GM19468 (cell line): ENCODE results near the gene GRIP1.

Experiments
- ATAC-seq: cut with Tn5 transposase; IDR thresholded peaks from one replicate; pipeline ENCODE4 v1.9.1; 2021; ENCODE audit warnings: mild to moderate bottlenecking, moderate library complexity, moderate number of reproducible peaks; ENCODE audit not compliant: unreplicated experiment; ENCODE audit errors: extremely low read depth

GRIP1 gene, protein sequence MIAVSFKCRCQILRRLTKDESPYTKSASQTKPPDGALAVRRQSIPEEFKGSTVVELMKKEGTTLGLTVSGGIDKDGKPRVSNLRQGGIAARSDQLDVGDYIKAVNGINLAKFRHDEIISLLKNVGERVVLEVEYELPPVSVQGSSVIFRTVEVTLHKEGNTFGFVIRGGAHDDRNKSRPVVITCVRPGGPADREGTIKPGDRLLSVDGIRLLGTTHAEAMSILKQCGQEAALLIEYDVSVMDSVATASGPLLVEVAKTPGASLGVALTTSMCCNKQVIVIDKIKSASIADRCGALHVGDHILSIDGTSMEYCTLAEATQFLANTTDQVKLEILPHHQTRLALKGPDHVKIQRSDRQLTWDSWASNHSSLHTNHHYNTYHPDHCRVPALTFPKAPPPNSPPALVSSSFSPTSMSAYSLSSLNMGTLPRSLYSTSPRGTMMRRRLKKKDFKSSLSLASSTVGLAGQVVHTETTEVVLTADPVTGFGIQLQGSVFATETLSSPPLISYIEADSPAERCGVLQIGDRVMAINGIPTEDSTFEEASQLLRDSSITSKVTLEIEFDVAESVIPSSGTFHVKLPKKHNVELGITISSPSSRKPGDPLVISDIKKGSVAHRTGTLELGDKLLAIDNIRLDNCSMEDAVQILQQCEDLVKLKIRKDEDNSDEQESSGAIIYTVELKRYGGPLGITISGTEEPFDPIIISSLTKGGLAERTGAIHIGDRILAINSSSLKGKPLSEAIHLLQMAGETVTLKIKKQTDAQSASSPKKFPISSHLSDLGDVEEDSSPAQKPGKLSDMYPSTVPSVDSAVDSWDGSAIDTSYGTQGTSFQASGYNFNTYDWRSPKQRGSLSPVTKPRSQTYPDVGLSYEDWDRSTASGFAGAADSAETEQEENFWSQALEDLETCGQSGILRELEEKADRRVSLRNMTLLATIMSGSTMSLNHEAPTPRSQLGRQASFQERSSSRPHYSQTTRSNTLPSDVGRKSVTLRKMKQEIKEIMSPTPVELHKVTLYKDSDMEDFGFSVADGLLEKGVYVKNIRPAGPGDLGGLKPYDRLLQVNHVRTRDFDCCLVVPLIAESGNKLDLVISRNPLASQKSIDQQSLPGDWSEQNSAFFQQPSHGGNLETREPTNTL

DNA sequence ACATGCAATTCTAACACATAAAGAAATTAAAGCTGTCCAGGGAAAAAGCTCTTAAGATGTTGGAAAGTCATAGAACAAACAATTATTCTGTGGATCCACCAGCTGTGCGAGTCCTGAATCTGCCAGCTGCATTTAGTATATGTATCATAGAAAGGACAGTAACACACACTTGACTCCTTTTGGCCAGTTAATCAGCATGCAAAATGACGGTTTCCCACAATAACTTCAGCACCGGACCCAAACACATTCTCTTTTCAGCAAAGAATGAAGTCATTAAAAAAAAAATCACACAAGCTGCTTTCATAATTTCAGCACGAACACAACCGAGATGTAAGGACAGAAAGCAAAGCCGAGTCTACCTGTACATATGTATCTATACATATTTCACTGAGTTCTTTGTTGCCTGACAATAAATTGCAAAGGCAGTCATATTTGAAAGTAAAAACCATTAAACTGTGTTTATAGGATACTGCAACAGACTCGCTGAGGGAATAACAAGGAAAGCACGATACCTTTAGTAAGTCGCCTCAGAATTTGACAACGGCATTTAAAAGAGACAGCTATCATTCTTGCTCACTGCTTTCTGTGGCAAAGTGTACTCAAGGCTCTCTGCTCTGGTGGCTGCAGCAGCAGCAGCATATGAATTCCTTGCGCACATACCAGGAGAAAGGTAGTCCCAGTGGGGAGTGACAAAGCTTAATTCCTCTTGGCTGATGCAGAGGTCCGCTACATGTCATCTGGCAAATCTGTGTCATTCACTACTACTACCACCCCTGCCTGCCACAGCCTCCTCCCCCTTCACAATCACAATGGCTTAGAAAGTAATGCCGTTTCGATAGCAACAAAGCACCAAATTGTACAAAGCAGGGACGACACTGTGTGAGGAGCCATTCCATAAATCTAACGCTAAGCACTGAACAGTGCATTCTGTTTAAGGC, at the start of gene GRIP1:
TSS of gene GRIP1 (minus strand) at position 739 of the 938 bp plus-strand sequence. CDS start at position 567, 172 bp downstream.
- no peak for ATAC-seq

GRCh38 chr12:66726556-66726955, 47.7 kb upstream of the GRIP1 start:
- ATAC-seq, result no peak

- ATAC-seq, result no peak
Measured at GRCh38 chr12:66725031-66725430, 46.2 kb upstream of the GRIP1 start.

- ATAC-seq, result no peak
Measured at GRCh38 chr12:66724616-66725015, 45.7 kb upstream of the GRIP1 start.

DNA sequence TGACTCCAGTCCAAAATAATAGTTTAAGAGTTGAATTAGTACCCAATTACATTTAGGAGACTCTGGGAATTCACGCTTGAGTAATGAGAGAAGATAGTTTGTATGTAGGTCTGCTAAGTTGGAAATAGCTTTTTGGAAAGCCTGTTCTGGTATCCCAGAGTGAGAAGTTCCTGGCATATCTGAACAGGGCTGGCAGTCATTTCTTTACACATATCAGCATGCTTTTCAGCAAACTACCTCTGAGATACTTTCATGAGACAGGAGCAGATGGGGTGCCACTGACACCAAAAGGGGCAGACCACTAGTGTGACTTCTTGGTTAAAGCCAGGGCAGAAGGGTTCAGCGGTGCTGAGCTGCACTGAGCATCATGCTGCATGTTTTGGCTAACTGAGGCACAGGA, 45.1 kb upstream of the GRIP1 start:
- no peak for ATAC-seq

- ATAC-seq, result no peak
Measured at GRCh38 chr12:66719862-66720261, 41.0 kb upstream of the GRIP1 start.

DNA sequence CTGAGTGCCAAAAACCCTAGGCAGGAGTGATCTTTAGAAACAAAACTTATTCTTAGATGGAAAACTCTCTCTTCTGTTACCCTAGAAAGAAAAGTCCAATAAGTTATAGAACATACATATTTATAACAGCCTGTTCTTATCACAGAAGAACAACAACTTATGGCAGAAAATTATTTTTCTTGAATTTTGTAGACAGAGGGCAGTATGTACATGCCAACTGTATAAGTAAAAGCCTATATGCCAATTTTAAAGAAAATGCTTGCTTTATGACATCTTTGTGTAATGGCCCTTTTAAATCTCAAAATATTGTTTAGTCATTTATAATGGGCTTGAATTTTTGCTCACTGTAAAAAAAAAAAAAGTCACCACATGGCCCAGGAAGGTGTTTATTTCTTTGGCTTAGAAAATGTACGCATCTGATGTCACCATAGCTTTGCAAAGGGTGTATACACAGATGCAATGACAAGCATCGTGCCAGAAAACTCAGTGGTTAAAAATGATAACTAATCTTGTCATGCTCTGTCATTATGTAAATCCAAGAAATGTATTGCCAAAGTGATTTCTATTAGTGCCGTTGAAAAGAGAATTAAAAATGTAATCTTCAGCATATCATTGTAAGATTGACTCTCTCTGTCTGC, 38.3 kb upstream of the GRIP1 start:
- no peak for ATAC-seq

GRCh38 chr12:66716522-66716921, 37.6 kb upstream of the GRIP1 start:
- no peak for ATAC-seq

- ATAC-seq, result no peak
Measured at GRCh38 chr12:66714709-66715108, 35.8 kb upstream of the GRIP1 start.

DNA sequence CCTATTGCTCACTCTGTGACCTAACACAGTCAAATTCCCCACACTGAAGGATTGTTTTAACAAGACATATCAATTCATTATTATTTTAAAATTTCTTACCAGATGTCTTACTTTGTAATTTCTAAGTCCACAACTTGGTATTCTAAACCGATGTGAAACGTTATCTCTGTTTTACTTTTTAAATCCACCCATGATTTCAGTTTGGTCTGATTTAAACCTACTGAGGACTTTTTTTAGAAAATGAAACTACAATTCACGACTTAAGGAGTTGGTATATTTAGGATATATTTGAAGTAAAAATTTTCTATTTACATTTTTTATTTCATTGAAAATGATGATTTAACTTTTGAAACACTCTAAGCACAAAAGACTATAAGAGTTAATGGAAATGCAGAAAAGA, 35.1 kb upstream of the GRIP1 start:
- ATAC-seq, result no peak

- no peak for ATAC-seq
Measured at GRCh38 chr12:66709893-66710292, 31.0 kb upstream of the GRIP1 start.

GRCh38 chr12:66709457-66709773, 30.5 kb upstream of the GRIP1 start:
- ATAC-seq, result no peak

DNA sequence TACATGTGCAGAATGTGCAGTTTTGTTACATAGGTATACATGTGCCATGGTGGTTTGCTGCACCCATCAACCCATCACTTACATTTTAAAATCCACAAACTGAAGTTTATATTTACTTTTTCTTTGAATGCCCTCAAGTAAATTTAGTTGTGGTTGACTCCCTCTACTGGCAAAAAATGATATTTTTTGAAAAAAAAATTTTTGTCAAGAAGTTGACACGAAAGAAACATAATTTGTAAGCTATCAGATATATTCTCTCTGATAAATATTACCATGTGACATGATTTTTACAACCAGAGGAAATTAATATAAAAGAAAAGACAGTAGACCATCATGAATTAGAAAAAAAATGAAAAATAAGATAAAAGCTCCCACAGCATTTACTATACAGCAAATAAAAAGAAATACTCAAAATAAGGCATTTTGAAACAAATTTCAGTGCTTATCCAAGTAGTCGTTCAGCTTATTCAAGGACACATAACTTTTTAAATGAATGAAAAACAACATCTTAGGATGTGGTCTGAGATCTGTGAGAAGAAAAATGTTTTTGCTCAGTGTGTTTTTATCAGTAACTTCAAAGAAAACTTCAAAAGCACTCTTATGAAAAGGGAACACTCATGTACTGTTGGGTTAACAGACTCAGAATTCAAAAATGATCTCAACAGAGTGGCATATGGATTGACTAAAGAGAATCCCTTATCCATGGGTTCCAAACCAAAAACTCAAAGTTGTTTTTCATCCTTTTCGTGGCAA, 30.0 kb upstream of the GRIP1 start:
- no peak for ATAC-seq

DNA sequence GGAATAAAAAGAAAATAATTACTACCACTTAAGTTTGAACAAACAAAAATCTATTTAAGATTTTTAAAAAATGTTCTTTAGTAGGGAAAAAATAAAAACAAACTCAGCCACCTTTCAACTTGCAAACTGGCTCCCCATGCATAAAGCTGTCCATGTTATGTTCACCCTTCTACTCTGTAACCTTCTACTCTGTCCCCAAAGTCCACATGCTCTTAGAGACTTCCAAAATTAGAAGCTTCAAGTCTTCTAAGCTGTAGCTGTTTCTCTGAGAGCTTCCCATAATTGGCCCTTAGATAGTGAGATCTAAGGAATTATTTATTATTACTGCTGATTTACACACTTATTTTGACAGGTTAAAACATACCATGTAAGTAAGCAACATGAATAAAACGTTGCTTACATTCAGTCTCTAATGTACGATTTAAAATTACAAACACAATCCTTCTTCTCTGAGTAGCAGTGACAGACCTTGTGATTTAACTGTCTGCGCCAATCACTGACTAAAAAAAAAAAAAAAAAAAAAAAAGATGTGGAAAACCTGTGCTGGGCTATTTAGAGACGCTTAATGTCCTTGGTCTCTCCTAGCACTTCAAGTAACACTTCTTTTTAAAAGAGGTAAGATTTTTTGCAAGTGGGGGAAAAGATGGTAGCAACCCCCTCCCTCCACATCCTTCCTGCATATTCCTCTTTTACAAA, 28.3 kb upstream of the GRIP1 start:
- no peak for ATAC-seq

DNA sequence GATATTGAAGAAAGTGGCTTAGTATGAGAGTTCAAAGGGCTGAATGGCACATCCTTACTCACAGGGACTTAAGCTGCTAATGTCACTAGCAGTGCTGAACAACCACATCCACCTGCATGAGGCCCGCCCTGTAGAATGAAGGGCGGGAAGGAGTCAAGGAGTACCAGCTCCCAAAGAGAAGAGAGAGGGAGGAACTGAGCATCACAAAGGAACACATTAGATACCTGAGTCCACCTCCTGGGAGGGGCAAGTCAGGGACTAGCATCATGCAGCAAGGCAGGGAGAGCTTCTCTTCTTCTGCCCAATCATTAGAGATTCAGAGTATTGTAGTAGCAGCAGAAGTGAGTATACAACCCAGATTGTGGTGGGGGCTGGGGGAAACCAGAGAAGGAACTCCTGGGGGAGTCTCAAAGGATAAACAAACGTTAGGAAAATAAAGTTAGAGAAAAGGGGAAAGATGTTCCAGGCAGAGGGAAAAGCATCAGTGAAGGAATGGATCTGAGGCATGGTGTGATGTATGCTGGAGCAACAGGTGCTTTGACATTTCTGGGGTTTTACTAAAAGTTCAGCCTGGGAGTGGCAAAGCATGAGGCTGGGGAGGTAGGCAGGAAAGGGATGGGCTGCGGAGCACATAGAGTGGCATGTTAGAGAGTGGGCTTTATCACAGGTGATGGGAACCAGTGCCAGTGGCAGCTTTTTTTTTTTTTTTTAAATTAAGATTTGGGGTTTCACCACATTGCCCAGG, 21.0 kb upstream of the GRIP1 start:
- no peak for ATAC-seq

GRCh38 chr12:66698558-66698957, 19.7 kb upstream of the GRIP1 start:
- ATAC-seq, result no peak

DNA sequence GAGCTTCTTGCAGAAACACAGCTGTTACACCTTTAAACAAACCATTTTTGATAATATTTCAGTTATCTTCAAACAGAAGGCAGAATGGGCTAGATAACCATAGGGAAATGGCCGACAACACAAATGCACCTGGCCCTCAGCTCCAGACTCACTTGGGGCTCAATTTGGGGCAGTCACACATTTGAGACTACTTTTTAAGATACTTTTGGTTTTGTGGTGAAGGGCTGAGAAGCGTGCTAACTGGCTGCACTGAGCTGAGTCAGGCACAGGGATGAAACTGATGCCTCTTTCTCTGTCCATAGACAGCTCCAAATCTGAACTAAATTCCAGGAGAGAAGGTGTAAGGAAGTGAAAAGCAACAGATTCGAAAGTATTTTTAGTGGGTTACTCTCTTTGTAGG, 18.5 kb upstream of the GRIP1 start:
- no peak for ATAC-seq
